GM18520 (cell line): ENCODE results near the gene UBXN11.

ENCODE experiments used
- ATAC-seq: cut with Tn5 transposase; IDR thresholded peaks from one replicate; pipeline ENCODE4 v1.9.1; 2021; ENCODE audit not compliant: unreplicated experiment

UBXN11 gene

DNA sequence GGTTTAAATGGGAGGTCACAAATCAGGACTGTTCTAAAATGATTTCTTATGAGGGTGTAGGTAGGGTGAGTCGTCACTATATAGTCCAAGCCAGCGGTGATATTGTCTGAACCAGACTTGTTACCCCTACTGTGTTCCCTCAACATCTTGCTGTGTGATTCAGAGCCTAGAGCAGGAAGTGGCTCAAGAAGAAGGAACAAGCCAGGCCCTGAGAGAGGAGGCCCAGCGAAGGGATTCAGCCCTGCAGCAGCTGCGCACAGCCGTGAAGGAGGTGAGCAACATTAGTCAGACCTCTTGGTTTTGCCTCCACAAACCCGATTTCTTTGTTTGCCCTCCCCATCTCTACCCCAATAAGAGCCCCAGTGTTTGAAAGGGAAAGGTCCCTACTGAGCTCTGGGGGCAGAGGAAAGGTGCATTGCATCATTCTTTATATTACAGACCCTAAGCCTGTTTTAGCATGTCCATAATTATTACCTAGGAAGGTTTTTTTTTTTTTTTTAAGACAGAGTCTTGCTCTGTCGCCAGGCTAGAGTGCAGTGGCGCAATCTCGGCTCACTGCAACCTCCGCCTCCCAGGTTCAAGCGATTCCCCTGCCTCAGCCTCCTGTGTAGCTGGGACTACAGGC, 31.5 kb downstream of the UBXN11 start:
- ATAC-seq = no peak

DNA sequence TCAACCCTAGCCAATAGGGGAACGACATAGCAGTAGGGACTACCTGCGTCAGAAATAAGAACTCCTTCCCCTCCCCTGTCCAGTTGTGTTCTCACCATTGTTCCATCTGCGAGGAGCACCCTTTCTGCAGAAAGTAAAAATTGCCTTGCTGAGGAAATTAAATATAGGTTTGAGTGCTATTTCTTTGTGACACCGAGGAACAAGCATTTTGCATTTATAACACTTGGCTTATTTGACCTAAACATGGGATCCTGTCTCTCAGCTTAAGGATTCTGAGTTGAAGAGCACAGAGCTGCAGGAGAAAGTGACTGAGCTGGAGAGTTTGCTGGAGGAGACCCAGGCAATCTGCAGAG, 37.3 kb downstream of the UBXN11 start:
- no peak for ATAC-seq

DNA sequence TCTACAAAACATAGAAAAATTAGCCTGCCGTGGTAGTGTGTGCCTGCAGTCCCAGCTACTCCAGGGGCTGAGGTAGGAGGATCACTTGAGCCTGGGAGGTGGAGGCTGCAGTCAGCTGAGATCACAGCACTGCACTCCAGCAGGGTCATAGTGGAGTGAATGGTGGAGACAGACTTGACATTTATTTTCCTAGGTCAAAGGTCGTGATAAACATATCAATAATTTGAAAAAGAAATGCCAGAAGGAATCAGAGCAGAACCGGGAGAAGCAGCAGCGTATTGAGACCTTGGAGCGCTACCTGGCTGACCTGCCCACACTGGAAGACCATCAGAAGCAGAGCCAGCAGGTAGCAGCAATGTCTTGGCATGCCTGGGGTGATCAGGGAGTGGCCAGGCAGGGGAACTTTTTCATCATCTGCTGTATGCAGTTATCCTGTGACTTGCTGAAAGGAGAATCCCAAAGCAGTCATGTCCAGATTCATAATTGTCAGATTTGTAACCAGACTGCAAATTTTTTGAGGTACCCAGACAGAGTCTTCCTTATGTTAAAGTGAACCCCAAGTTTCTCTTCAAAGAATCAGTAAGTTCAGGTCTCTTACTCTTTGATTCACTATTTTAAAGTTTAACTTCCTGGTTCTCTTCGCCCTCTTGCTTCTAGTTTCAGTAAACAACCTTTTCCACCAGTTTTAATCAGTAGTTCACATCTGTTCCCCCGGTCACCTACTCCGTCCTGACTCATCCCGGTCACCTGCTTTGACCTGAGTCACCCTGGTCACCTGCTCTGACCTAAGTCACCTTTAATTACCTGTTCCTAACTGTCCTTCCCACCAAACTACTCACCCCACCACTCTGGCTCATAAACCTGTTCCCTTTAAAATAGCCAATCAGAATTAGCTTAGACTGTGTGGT, 37.9 kb downstream of the UBXN11 start:
- ATAC-seq = no peak

DNA sequence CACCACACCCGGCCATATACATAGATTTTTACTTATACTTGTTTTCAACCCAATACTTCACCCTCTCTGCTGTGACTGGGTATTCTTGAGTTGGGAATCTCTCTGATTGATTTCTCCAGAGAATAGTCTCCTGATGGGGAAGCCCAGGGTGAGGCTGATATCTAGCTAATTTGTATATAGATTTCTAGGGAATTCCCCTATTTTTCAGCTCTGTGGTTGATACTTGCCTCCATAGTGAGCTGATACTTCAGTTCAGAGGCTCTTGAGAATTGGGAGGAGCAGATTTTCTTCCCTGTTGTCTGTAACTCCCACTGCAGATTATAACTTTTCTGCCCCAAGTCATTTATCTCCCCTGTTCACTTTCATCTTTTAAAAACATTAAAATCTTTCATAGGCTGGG, 41.0 kb downstream of the UBXN11 start:
- ATAC-seq = no peak

DNA sequence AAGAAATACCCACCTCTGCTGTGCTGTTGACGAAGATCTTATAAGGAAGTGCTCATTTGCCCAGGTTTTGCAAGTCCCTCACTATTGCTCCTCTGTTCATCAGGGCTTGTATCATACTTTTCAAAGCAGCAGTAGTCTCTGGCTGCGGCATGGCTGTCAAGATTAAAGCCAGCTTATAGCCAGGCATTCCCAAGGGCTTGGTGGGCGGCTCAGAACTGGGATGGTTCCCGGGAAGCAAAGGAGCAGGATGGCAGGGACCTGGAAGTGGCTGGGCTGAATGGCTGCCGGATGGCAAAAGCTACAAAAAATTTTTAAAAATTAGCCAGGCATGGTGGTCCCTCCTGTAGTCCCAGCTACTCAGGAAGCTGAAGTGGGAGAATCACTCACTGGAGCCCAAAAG, 43.2 kb downstream of the UBXN11 start:
- no peak for ATAC-seq

DNA sequence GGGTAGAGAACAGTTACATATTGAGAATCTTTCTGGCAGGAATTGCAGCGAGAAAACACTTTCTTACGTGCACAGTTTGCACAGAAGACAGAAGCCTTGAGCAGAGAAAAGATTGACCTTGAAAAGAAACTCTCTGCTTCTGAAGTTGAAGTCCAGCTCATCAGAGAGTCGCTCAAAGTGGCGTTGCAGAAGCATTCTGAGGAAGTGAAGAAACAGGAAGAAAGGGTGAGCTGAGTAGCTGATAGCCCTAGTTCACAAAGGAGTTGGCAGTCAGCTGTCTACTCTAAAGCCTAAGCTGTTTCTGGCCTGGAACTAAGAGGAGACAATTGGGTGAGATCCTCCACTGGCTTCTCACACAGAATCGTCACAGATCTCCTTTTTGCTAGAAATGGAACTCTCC, 46.9 kb downstream of the UBXN11 start:
- ATAC-seq = no peak

DNA sequence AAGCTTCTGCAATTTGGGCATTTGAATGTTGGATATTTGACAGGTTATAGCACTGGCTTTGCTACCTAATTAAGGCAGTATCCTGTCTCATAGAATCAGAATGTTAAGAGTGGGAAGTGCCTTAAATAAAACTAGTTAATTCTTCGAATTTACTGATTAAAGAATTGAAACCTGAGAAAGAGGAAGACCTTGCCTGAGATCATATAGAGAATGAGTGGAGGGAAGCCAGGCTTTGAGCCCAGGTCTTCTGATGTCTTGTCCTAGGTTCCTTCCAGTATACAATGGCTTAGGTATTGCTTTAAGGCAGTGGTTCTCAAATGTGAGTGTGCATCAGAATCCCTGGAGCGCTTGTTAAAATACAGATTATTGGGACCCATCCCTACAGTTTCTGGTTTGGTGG, 47.4 kb downstream of the UBXN11 start:
- ATAC-seq = no peak

DNA sequence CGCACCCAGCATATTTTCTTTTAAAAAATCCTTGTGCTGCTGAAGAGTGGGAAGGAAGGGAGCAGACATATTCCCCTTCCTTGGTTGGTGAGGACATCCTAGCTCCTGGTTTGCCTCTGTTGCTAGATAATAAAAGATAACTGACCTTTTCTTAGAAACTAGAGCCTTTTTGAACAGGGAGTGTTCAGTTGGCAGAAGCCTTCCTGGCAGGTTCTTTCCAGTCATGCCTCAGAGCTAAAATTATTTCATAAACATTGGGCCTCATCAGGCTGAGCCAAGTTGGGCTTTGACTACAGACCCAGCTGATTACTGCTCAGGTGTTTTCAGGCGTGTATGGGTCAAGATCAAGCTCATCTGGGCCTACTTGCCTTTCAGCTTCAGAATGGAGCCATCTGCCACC, 49.2 kb downstream of the UBXN11 start:
- ATAC-seq = no peak

DNA sequence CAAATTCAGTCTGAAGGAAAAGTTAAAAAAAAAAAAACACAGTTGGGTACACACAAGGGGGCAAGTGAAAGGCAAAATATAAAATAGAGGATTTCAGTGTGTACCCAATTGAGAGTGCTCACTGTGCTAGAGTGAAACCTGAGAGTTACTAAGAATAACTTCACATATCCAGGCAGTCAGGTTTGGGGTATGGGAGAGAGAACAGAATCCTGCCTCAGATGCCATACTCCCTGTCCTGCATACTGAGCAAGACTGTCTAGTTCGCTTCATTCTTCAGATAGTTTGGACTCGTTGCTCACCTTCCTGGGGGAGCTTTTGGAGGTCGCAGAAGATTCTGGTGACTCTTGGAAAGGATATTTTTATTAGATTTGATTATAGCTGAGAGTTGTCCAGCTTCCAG, 52.0 kb downstream of the UBXN11 start:
- no peak for ATAC-seq

DNA sequence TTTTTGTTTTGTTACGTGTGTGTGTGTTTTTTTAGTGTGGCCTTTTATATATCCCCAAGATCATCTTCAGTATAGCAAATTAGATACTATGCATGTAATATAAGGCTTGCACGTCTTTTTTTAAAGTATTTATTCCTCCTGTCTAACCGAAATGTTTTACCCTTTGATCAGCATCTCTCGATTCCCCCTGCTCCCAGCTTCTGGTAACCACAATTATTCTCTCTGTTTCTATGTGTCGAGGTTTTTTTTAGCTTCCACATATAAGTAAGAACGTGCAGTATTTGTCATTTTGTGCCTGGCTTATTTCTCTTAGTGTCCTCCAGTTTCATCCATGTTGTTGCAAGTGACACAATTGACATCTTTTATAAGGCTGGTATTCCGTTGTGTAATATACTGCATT, 53.7 kb downstream of the UBXN11 start:
- no peak for ATAC-seq

DNA sequence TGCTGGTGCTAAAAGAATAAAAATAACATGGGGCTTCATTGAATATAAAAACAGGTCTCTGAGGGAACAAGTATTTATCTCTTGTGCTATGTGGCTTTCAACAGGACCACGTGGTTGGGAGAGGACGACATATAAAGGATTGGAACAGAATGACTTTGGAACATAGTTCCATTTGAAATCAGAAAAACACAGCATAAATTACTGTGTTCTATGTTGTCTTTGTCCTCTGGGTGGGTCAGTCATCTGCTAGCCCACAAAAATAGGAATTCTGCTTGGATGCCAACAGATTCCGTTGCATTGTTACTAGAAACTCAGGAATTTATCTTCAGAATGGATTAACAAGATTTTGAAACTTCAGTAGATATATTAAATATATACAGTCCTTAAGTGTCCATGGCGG, 66.5 kb downstream of the UBXN11 start:
- no peak for ATAC-seq

DNA sequence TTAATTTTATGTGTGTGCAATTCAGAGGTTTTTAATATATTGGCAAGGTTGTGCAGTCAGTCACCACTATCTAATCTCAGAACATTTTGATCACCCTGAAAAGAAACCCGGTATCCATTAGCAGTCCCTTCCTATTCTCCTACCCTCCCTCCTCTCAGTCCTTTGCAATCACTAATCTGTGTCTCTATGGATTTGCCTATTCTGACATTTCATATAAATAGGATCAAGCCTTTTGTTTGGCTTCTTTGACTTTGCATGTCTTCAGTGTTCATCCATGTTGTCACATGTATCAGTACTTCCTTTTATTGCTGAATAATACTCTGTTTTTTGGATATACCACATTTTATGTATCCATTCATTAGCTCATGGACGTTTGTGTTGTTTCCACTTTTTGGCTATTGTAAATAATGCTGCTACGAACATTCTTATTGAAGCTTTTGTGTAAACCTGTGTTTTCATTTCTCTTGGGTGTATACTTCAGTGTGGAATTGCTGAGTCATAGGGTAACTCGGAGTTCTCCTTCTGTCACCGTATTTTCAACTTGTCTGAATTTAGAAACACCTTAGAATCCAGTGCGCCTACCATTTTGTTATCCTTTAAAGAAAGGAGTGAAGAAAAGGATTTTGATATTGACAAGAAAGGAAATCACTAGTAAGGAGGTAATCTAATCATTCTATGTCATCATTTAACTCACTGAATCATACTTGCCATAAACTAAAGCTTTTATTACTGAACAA, 69.0 kb downstream of the UBXN11 start:
- ATAC-seq = no peak

DNA sequence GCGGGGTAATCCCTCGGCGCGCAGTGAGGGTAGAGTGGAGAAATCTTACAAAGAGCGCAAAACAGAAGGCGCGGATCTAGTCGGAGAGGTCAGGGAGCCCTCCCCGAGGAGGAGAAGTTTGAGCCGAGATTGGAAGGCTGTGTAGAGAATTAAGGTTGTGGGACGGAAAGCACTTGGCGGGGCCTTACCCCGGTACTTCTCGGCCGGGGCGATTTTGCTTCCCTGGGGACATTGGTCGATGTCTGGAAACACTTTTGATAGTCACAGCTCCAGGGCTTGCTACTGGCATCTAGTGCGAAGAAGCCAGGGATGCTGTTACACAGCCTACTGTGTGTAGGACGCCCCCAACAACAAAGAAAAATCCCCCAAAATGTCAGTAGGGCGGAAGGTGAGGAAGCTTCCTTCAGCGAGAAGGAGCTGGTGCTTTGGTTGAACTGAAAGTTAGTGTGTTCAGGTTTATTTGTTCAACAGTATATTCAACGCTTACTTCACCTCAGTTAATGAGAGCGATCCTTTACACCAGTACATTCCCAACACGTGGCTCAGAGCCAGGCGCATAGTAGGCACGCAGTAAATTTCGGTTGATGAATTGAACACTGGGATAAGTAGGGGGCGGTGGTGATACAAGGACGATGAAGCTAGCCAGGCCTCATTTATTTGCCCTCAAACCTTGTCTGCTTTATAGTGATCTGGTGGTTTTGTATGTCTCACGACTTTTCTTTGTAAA, 71.6 kb downstream of the UBXN11 start:
- ATAC-seq = no peak

DNA sequence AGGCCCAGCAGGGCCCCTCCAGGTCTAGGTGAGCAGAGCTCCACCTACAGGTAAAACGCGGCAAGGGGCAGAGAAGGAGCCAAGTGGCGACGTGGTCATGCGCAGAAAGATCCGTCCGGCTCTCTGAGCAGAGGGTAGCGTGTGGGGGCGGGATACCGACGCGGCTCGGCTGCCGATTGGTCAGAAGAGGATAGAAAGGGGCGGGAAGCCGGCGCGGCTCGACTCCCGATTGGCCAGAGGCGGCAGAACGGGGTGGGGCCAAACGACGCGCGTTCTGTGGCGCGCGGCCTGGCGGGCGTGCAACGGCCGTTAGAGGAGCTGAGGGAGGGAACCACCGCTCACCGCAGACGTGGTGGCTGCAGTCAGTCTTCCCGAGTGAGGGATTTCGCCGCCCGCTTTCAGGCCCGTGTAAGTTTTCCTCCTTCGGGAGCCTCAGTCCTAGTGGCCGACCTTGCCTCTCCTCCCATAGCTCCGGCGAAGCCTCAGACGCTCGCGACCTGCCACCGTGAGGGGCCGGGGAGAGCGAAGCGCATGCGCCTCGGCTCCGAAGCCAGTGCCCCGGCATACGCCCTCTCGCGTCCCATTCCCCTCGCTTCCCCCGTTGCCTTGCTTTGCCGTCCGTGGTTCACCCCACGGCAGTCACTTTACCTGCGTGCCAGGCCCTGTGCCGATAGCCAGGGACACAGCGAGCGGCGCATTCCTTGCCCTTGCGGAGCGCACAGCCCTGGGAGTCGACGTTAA, 72.4 kb downstream of the UBXN11 start, which contains the start of gene CEP85:
Gene CEP85 (plus strand): TSS at position 298 of the 741 bp plus-strand sequence. CDS start 5,584 bp downstream, outside the sequence.
- peak; percentile 87 for ATAC-seq
